Measurements from ENCODE around the gene LIFR. TPM values are rescaled to one million over a fixed set of nuclear protein-coding genes. Genes with fewer than 3 reads are reported as not detected.

LIFR gene
- total and polyA plus RNA-seq, 12 donors = 9.2 to 118 (median 59.0) TPM

DNA sequence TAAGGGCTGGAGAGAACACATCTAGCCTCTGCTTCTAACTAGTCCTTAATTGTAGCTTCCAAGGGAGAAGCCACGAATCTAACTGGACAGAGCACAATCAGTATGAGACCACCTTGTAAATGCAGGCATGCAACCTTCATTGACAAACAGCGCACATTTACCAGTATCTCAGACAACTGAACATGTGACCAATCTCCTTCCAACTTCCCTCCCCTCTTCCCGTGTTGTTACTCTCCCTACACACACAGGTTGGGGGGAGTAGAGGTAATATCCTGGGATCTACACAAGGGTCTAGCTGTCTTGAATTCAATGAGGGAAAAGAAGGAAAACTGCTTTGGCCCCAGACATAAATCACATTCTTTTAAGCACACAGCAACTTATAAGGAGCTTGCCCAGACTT, 77.6 kb downstream of the LIFR start:
- Histone ChIP-seq H3K36me3 (replicated peaks in 1 of 2) (peaks cover 0 to 13% of the 10 kb centered on the region in 2 donors), H3K4me3 (no peak overlapping the region), H3K27me3 (no peaks in the 10 kb centered on the region), H3K27ac (no peak overlapping the region), H3K9me3 (replicated peaks in 1 of 3) (no peaks in the 10 kb centered on the region), H3K4me1 (replicated peaks in 1 of 2) (no peaks in the 10 kb centered on the region)
- WGBS, 4 donors = 79 to 89% (median 81%) methylated on average over 3 of the region's 3 CpGs
- no peak for TF ChIP-seq POLR2A (IDR thresholded peaks at IDR 0.05)
- TF ChIP-seq, protein P1, sequence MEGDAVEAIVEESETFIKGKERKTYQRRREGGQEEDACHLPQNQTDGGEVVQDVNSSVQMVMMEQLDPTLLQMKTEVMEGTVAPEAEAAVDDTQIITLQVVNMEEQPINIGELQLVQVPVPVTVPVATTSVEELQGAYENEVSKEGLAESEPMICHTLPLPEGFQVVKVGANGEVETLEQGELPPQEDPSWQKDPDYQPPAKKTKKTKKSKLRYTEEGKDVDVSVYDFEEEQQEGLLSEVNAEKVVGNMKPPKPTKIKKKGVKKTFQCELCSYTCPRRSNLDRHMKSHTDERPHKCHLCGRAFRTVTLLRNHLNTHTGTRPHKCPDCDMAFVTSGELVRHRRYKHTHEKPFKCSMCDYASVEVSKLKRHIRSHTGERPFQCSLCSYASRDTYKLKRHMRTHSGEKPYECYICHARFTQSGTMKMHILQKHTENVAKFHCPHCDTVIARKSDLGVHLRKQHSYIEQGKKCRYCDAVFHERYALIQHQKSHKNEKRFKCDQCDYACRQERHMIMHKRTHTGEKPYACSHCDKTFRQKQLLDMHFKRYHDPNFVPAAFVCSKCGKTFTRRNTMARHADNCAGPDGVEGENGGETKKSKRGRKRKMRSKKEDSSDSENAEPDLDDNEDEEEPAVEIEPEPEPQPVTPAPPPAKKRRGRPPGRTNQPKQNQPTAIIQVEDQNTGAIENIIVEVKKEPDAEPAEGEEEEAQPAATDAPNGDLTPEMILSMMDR (IDR thresholded peaks at IDR 0.05) = no peak
- DNase-seq = no peak
- intact Hi-C loops (cut with DNase I) = no loop called here

GRCh38 chr5:38478166-38478565, 78.3 kb downstream of the LIFR start:
- Histone ChIP-seq H3K4me1 (replicated peaks in 1 of 2) (no peaks in the 10 kb centered on the region), H3K4me3 (no peak overlapping the region), H3K27ac (no peak overlapping the region), H3K27me3 (no peaks in the 10 kb centered on the region), H3K36me3 (replicated peaks in 1 of 2) (peaks cover 0 to 9% of the 10 kb centered on the region in 2 donors), H3K9me3 (replicated peaks in 1 of 3) (no peaks in the 10 kb centered on the region)
- no peak for DNase-seq
- WGBS, 4 donors = 74 to 86% (median 80%) methylated on average over 3 of the region's 3 CpGs
- no peak for TF ChIP-seq POLR2A (IDR thresholded peaks at IDR 0.05)
- TF ChIP-seq, protein P1 (IDR thresholded peaks at IDR 0.05) = no peak
- intact Hi-C loops (cut with DNase I) = no loop called here

GRCh38 chr5:38473008-38473407, 83.4 kb downstream of the LIFR start:
- H3K36me3 ChIP-seq (replicated peaks in 1 of 2) = no peaks in the 10 kb centered on the region
- H3K4me3 ChIP-seq = no peak overlapping the region
- peaks cover 0 to 12% of the 10 kb centered on the region in 2 donors for H3K4me1 ChIP-seq (replicated peaks in 1 of 2)
- DNase-seq = no peak
- H3K27ac ChIP-seq = no peak overlapping the region
- intact Hi-C loops (cut with DNase I) = no loop called here
- no peaks in the 10 kb centered on the region for H3K27me3 ChIP-seq
- 54 to 65% (median 57%) methylated on average over 8 of the region's 8 CpGs for WGBS, 4 donors
- no peaks in the 10 kb centered on the region for H3K9me3 ChIP-seq (replicated peaks in 1 of 3)
- no peak for TF ChIP-seq POLR2A (IDR thresholded peaks at IDR 0.05)
- TF ChIP-seq, protein P1 (IDR thresholded peaks at IDR 0.05) = no peak

- Histone ChIP-seq H3K27ac (peak overlapping the region in 1 of 5 donors; percentile 46), H3K4me1 (replicated peaks in 1 of 2) (peaks cover 0 to 17% of the 10 kb centered on the region in 2 donors), H3K4me3 (no peak overlapping the region), H3K27me3 (no peaks in the 10 kb centered on the region), H3K36me3 (replicated peaks in 1 of 2) (no peaks in the 10 kb centered on the region), H3K9me3 (replicated peaks in 1 of 3) (no peaks in the 10 kb centered on the region)
- intact Hi-C loops (cut with DNase I) = no loop called here
- no peak for TF ChIP-seq POLR2A (IDR thresholded peaks at IDR 0.05)
- TF ChIP-seq, protein P1 (IDR thresholded peaks at IDR 0.05) = no peak
- DNase-seq = no peak
- WGBS, 4 donors = 93 to 99% (median 95%) methylated on average over 7 of the region's 7 CpGs
These were observed 83.9 kb downstream of the LIFR start for GRCh38 chr5:38472541-38472940.
